ENCODE measurements around the gene SGF29. TPM values are rescaled to one million over a fixed set of nuclear protein-coding genes. Genes with fewer than 3 reads are reported as not detected.
"Not testable (repeated sequence)": the region's sequence is repeated elsewhere in the genome, so short reads cannot be mapped to it uniquely, and the experiment has no call there.

SGF29 gene
- total RNA-seq, 2 experiments from 2014 or later = 27.7 to 30.0 TPM

- not testable (repeated sequence) for H3K4me1 Mint-ChIP-seq, DNase-seq
These were observed 7.8 kb upstream of the SGF29 start for GRCh38 chr16:28545964-28546363.

GRCh38 chr16:28546626-28547025 is 7.1 kb upstream of the SGF29 start:
- DNase-seq = no peak
- H3K4me3 Mint-ChIP-seq = no peak overlapping the region
- H3K27ac Mint-ChIP-seq = no peak overlapping the region
- no peaks in the 10 kb centered on the region for H3K36me3 Mint-ChIP-seq
- no peaks in the 10 kb centered on the region for H3K27me3 Mint-ChIP-seq
- H3K4me1 Mint-ChIP-seq = peaks cover 8% of the 10 kb centered on the region
- H3K9me3 Mint-ChIP-seq = no peaks in the 10 kb centered on the region

More at GRCh38 chr16:28545964-28546363, 7.8 kb upstream of the SGF29 start:
- not testable (repeated sequence) for H3K27me3 Mint-ChIP-seq, H3K9me3 Mint-ChIP-seq, H3K4me3 Mint-ChIP-seq, H3K36me3 Mint-ChIP-seq, H3K27ac Mint-ChIP-seq

GRCh38 chr16:28548306-28548802 is 5.4 kb upstream of the SGF29 start:
- Mint-ChIP-seq H3K4me1 (peaks cover 10% of the 10 kb centered on the region), H3K9me3 (no peaks in the 10 kb centered on the region), H3K27me3 (no peaks in the 10 kb centered on the region), H3K27ac (no peak overlapping the region), H3K4me3 (no peak overlapping the region), H3K36me3 (no peaks in the 10 kb centered on the region)
- no peak for DNase-seq

GRCh38 chr16:28549301-28549899 is 4.3 kb upstream of the SGF29 start:
- no peak for DNase-seq
- no peaks in the 10 kb centered on the region for H3K27me3 Mint-ChIP-seq
- no peak overlapping the region for H3K4me3 Mint-ChIP-seq
- no peaks in the 10 kb centered on the region for H3K36me3 Mint-ChIP-seq
- H3K27ac Mint-ChIP-seq = no peak overlapping the region
- peaks cover 12% of the 10 kb centered on the region for H3K4me1 Mint-ChIP-seq
- no peaks in the 10 kb centered on the region for H3K9me3 Mint-ChIP-seq

- Mint-ChIP-seq H3K4me3 (peak overlapping the region; percentile 79), H3K27ac (peak overlapping the region; percentile 86), H3K4me1 (peaks cover 29% of the 10 kb centered on the region)
These were observed 1.1 kb downstream of the SGF29 start for GRCh38 chr16:28554634-28555423.

GRCh38 chr16:28555561-28555960 is 1.8 kb downstream of the SGF29 start:
- Mint-ChIP-seq H3K9me3 (no peaks in the 10 kb centered on the region), H3K4me1 (peaks cover 29% of the 10 kb centered on the region), H3K27ac (no peak overlapping the region), H3K4me3 (no peak overlapping the region), H3K36me3 (peaks cover 31% of the 10 kb centered on the region), H3K27me3 (no peaks in the 10 kb centered on the region)
- DNase-seq = no peak

More at GRCh38 chr16:28554634-28555423, 1.1 kb downstream of the SGF29 start:
- H3K9me3 Mint-ChIP-seq = no peaks in the 10 kb centered on the region
- peaks cover 30% of the 10 kb centered on the region for H3K36me3 Mint-ChIP-seq
- H3K27me3 Mint-ChIP-seq = no peaks in the 10 kb centered on the region
- no peak for DNase-seq

GRCh38 chr16:28556914-28557320 is 3.2 kb downstream of the SGF29 start:
- H3K4me1 Mint-ChIP-seq = peaks cover 27% of the 10 kb centered on the region
- DNase-seq = no peak
- no peak overlapping the region for H3K27ac Mint-ChIP-seq
- H3K27me3 Mint-ChIP-seq = no peaks in the 10 kb centered on the region
- H3K9me3 Mint-ChIP-seq = no peaks in the 10 kb centered on the region
- no peak overlapping the region for H3K4me3 Mint-ChIP-seq
- peaks cover 32% of the 10 kb centered on the region for H3K36me3 Mint-ChIP-seq

- H3K27ac Mint-ChIP-seq = no peak overlapping the region
- DNase-seq = no peak
- peaks cover 33% of the 10 kb centered on the region for H3K4me1 Mint-ChIP-seq
- H3K9me3 Mint-ChIP-seq = no peaks in the 10 kb centered on the region
- no peak overlapping the region for H3K4me3 Mint-ChIP-seq
- H3K36me3 Mint-ChIP-seq = peaks cover 32% of the 10 kb centered on the region
- no peaks in the 10 kb centered on the region for H3K27me3 Mint-ChIP-seq
These were observed 4.7 kb downstream of the SGF29 start for GRCh38 chr16:28558456-28558855.

GRCh38 chr16:28561557-28562187 is 8.0 kb downstream of the SGF29 start:
- H3K27me3 Mint-ChIP-seq = no peaks in the 10 kb centered on the region
- peaks cover 38% of the 10 kb centered on the region for H3K36me3 Mint-ChIP-seq
- no peak overlapping the region for H3K4me3 Mint-ChIP-seq
- H3K9me3 Mint-ChIP-seq = peaks cover 3% of the 10 kb centered on the region
- no peak for DNase-seq
- H3K27ac Mint-ChIP-seq = no peak overlapping the region
- H3K4me1 Mint-ChIP-seq = peaks cover 20% of the 10 kb centered on the region

GRCh38 chr16:28562199-28562598 is 8.5 kb downstream of the SGF29 start:
- Mint-ChIP-seq H3K27ac (no peak overlapping the region), H3K9me3 (peaks cover 6% of the 10 kb centered on the region), H3K4me3 (no peak overlapping the region), H3K27me3 (no peaks in the 10 kb centered on the region), H3K36me3 (peaks cover 35% of the 10 kb centered on the region), H3K4me1 (peaks cover 18% of the 10 kb centered on the region)
- DNase-seq = no peak

GRCh38 chr16:28563218-28563617 is 9.5 kb downstream of the SGF29 start:
- no peak overlapping the region for H3K27ac Mint-ChIP-seq
- peaks cover 11% of the 10 kb centered on the region for H3K9me3 Mint-ChIP-seq
- H3K4me3 Mint-ChIP-seq = no peak overlapping the region
- H3K36me3 Mint-ChIP-seq = peaks cover 40% of the 10 kb centered on the region
- H3K27me3 Mint-ChIP-seq = no peaks in the 10 kb centered on the region
- peaks cover 20% of the 10 kb centered on the region for H3K4me1 Mint-ChIP-seq
- DNase-seq = no peak

GRCh38 chr16:28566233-28566925 is 12.7 kb downstream of the SGF29 start:
- not testable (repeated sequence) for DNase-seq, H3K27ac Mint-ChIP-seq, H3K27me3 Mint-ChIP-seq, H3K4me3 Mint-ChIP-seq
- H3K36me3 Mint-ChIP-seq = peaks cover 24% of the 10 kb centered on the region
- H3K9me3 Mint-ChIP-seq = peaks cover 11% of the 10 kb centered on the region
- peaks cover 13% of the 10 kb centered on the region for H3K4me1 Mint-ChIP-seq

- Mint-ChIP-seq H3K36me3 (peaks cover 24% of the 10 kb centered on the region), H3K27me3 (no peaks in the 10 kb centered on the region), H3K4me1 (peaks cover 12% of the 10 kb centered on the region), H3K4me3 (no peak overlapping the region), H3K9me3 (peaks cover 11% of the 10 kb centered on the region), H3K27ac (no peak overlapping the region)
- DNase-seq = no peak
These were observed 13.6 kb downstream of the SGF29 start for GRCh38 chr16:28567292-28567691.

- peaks cover 16% of the 10 kb centered on the region for H3K4me1 Mint-ChIP-seq
These were observed 15.3 kb downstream of the SGF29 start for GRCh38 chr16:28569021-28569420.

More at GRCh38 chr16:28569021-28569420, 15.3 kb downstream of the SGF29 start:
- H3K4me3 Mint-ChIP-seq = no peak overlapping the region
- no peaks in the 10 kb centered on the region for H3K27me3 Mint-ChIP-seq
- H3K9me3 Mint-ChIP-seq = peaks cover 11% of the 10 kb centered on the region
- H3K27ac Mint-ChIP-seq = no peak overlapping the region
- DNase-seq = no peak
- peaks cover 24% of the 10 kb centered on the region for H3K36me3 Mint-ChIP-seq

Measured in activated naive CD8-positive, alpha-beta T cell treated with anti-CD3 and anti-CD28 coated beads for 36 hours (primary cell).